ENCODE results near the gene STARD5.

- TF ChIP-seq POLR2A (IDR thresholded peaks at IDR 0.05; ENCODE audit: control extremely low read depth in 1 of 2, low read depth in 2 of 2, low read length in 2 of 2), result no peak
- TF ChIP-seq CEBPB (IDR thresholded peaks at IDR 0.05; ENCODE audit: low read depth, low read length), result no peak
- TF ChIP-seq NRF1 (IDR thresholded peaks at IDR 0.05; ENCODE audit: low read depth, low read length), result no peak
- TF ChIP-seq CTCF (IDR thresholded peaks at IDR 0.05; ENCODE audit: control extremely low read depth in 1 of 3, insufficient read depth in 1 of 3, low read depth in 1 of 3, low read length in 3 of 3), result no peak
Observed at GRCh38 chr15:81285461-81285860, 38.5 kb downstream of the STARD5 start.

Measured in H1 (cell line).